WTC11 (cell line): ENCODE measurements around the gene LFNG. TPM values are rescaled to one million over a fixed set of nuclear protein-coding genes. Genes with fewer than 3 reads are reported as not detected.

Experiments
- ATAC-seq: fragments of 200-7000 bp; cut with Tn5 transposase; 2 replicates; pipeline ENCODE4 v1.10.0; 2021; ENCODE audit warnings: mild to moderate bottlenecking, moderate library complexity
- CTCF ChIA-PET: fragments of 300-600 bp; sonication (Branson Sonifier 250); formaldehyde crosslinking; loops from one replicate; lab custom pipeline; 2021; ENCODE audit warnings: antibody characterized with exemption; lab: Charles Lee
- POLR2A ChIA-PET: fragments of 350-600 bp; sonication (Branson Sonifier 250); formaldehyde crosslinking; loops from one replicate; lab custom pipeline; 2021; ENCODE audit warnings: antibody characterized with exemption; lab: Charles Lee
- DNase-seq: peaks from one replicate; pipeline ENCODE4 v3.0.0; 2021; ENCODE audit warnings: low spot score
- H3K27ac Mint-ChIP-seq: 2 replicates; pipeline ENCODE4 v1.8.0; 2021; ENCODE audit warnings: mixed read lengths
- H3K27me3 Mint-ChIP-seq: 2 replicates; pipeline ENCODE4 v1.8.0; 2021; ENCODE audit warnings: low read depth, mild to moderate bottlenecking, moderate library complexity, mixed read lengths
- H3K36me3 Mint-ChIP-seq: 2 replicates; pipeline ENCODE4 v1.8.0; 2021; ENCODE audit warnings: mixed read lengths
- H3K4me1 Mint-ChIP-seq: 2 replicates; pipeline ENCODE4 v1.8.0; 2022; ENCODE audit warnings: mixed read lengths
- H3K4me3 Mint-ChIP-seq: 2 replicates; pipeline ENCODE4 v1.8.0; 2021; ENCODE audit warnings: mild to moderate bottlenecking, moderate library complexity, mixed read lengths
- H3K9me3 Mint-ChIP-seq: 2 replicates; pipeline ENCODE4 v1.8.0; 2021; ENCODE audit warnings: mixed read lengths
- AFF4 ChIP-seq: sonication (generic); formaldehyde crosslinking; IDR thresholded peaks from 2 replicates; pipeline ENCODE4 v1.8.1; 2023; ENCODE audit warnings: mild to moderate bottlenecking, missing genetic modification reagents, borderline replicate concordance
- ATF1 ChIP-seq: sonication (generic); formaldehyde crosslinking; IDR thresholded peaks from 2 replicates; pipeline ENCODE4 v1.8.1; 2023; ENCODE audit warnings: mild to moderate bottlenecking, moderate library complexity, missing genetic modification reagents
- FOXJ3 ChIP-seq: sonication (generic); formaldehyde crosslinking; IDR thresholded peaks from 2 replicates; pipeline ENCODE4 v1.9.0; 2021; ENCODE audit warnings: missing genetic modification reagents, mild to moderate bottlenecking, borderline replicate concordance
- GRHL2 ChIP-seq: fragments of 250-450 bp; sonication (Bioruptor Pico); IDR thresholded peaks from 2 replicates; pipeline ENCODE4 v1.8.0; 2022; ENCODE audit warnings: mild to moderate bottlenecking, moderate library complexity; ENCODE audit not compliant: insufficient replicate concordance, severe bottlenecking
- JUN ChIP-seq: sonication (generic); formaldehyde crosslinking; IDR thresholded peaks from 2 replicates; pipeline ENCODE4 v1.8.0; 2023; ENCODE audit warnings: mild to moderate bottlenecking, missing genetic modification reagents
- MAX ChIP-seq: sonication (generic); formaldehyde crosslinking; IDR thresholded peaks from 2 replicates; pipeline ENCODE4 v1.8.0; 2022; ENCODE audit warnings: mild to moderate bottlenecking, missing genetic modification reagents
- MYBL2 ChIP-seq: sonication (generic); formaldehyde crosslinking; IDR thresholded peaks from 2 replicates; pipeline ENCODE4 v1.8.1; 2023; ENCODE audit warnings: mild to moderate bottlenecking, moderate library complexity, missing genetic modification reagents
- NFATC4 ChIP-seq: fragments of 250-450 bp; sonication (Bioruptor Pico); IDR thresholded peaks from 2 replicates; pipeline ENCODE4 v1.9.0; 2021; ENCODE audit warnings: mild to moderate bottlenecking
- OVOL2 ChIP-seq: fragments of 250-450 bp; sonication (Bioruptor Pico); IDR thresholded peaks from 2 replicates; pipeline ENCODE4 v1.9.0; 2021; ENCODE audit warnings: mild to moderate bottlenecking, borderline replicate concordance
- RORB ChIP-seq: fragments of 250-450 bp; sonication (Bioruptor Pico); IDR thresholded peaks from 2 replicates; pipeline ENCODE4 v1.9.0; 2021; ENCODE audit warnings: mild to moderate bottlenecking
- SP1 ChIP-seq: sonication (generic); formaldehyde crosslinking; conservative IDR thresholded peaks from 2 replicates; pipeline ENCODE4 v1.8.1; 2022; ENCODE audit warnings: missing genetic modification reagents
- TEAD1 ChIP-seq: sonication (generic); formaldehyde crosslinking; IDR thresholded peaks from 2 replicates; pipeline ENCODE4 v1.8.0; 2022; ENCODE audit warnings: mild to moderate bottlenecking, missing genetic modification reagents
- ZBTB21 ChIP-seq: sonication (generic); formaldehyde crosslinking; IDR thresholded peaks from 2 replicates; pipeline ENCODE4 v1.8.1; 2023; ENCODE audit warnings: mild to moderate bottlenecking, missing genetic modification reagents, borderline replicate concordance
- ZNF121 ChIP-seq: sonication (generic); formaldehyde crosslinking; IDR thresholded peaks from 2 replicates; pipeline ENCODE4 v1.8.0; 2023; ENCODE audit warnings: missing genetic modification reagents
- ZNF219 ChIP-seq: sonication (generic); formaldehyde crosslinking; IDR thresholded peaks from 2 replicates; pipeline ENCODE4 v1.8.0; 2023; ENCODE audit warnings: missing genetic modification reagents, mild to moderate bottlenecking, borderline replicate concordance
- ZNF423 ChIP-seq: fragments of 250-450 bp; sonication (Bioruptor Pico); IDR thresholded peaks from 2 replicates; pipeline ENCODE4 v2.1.2; 2022; ENCODE audit warnings: mild to moderate bottlenecking, moderate library complexity
- total RNA-seq: library from RNA; stranded (reverse); gene quantifications from 3 replicates; pipeline ENCODE4 v1.2.3, GENCODE V29; 2021
- TF ChIP-seq, protein P1 (sequence below): sonication (generic); formaldehyde crosslinking; IDR thresholded peaks from 2 replicates; pipeline ENCODE4 v1.8.0; 2022; ENCODE audit warnings: mild to moderate bottlenecking, missing genetic modification reagents
- TF ChIP-seq, protein P2 (sequence below): sonication (generic); formaldehyde crosslinking; IDR thresholded peaks from 2 replicates; pipeline ENCODE4 v1.8.0; 2022; ENCODE audit warnings: mild to moderate bottlenecking, missing genetic modification reagents
- TF ChIP-seq, protein P3 (sequence below): fragments of 250-450 bp; sonication (Bioruptor Pico); IDR thresholded peaks from 2 replicates; pipeline ENCODE4 v1.9.0; 2021; ENCODE audit warnings: mild to moderate bottlenecking
- TF ChIP-seq, protein P4 (sequence below): fragments of 200-600 bp; IDR thresholded peaks from 2 replicates; pipeline ENCODE4 v1.8.0; 2022; ENCODE audit warnings: antibody characterized with exemption

LFNG gene
- total RNA-seq, 1 experiment from 2014 or later = 29.4 TPM

DNA sequence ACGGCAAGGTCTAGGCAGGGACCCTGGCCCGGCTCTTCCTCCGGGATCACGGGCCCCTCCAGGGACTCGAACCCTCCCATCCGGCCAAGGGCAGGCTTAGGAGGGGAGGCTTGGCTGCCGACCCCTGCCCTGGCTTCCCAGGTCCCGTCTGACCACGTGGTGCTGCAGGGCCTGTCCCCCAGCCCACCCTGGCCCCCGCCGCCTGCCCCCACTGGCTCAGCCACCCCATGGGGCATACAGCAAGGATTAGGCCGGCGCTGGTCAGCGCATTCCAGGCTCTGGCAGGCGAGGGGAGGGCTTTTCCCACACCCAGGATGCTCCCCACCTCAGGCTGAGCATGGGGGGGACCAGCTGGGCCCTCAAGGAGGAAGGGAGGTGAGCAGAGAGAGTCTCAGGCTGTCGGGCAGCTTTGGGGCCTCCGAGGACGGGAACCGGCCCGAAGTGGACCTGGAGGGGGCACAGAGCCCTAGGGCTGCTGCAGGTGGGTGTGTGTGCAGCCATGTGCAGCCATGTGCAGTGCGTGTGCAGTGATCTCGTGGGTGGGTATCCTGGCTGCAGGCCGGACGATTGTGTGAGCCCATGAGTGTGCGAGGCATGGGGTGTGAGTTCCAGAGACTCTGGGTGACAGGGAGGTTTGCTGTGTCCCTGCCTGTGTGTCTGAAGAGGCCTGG is 42.7 kb upstream of the LFNG start (continued):
- TF ChIP-seq RORB (CRISPR knock-in tag) = no peak
- TF ChIP-seq, protein P1, sequence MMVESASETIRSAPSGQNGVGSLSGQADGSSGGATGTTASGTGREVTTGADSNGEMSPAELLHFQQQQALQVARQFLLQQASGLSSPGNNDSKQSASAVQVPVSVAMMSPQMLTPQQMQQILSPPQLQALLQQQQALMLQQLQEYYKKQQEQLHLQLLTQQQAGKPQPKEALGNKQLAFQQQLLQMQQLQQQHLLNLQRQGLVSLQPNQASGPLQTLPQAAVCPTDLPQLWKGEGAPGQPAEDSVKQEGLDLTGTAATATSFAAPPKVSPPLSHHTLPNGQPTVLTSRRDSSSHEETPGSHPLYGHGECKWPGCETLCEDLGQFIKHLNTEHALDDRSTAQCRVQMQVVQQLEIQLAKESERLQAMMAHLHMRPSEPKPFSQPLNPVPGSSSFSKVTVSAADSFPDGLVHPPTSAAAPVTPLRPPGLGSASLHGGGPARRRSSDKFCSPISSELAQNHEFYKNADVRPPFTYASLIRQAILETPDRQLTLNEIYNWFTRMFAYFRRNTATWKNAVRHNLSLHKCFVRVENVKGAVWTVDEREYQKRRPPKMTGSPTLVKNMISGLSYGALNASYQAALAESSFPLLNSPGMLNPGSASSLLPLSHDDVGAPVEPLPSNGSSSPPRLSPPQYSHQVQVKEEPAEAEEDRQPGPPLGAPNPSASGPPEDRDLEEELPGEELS (CRISPR knock-in tag) = no peak

DNA sequence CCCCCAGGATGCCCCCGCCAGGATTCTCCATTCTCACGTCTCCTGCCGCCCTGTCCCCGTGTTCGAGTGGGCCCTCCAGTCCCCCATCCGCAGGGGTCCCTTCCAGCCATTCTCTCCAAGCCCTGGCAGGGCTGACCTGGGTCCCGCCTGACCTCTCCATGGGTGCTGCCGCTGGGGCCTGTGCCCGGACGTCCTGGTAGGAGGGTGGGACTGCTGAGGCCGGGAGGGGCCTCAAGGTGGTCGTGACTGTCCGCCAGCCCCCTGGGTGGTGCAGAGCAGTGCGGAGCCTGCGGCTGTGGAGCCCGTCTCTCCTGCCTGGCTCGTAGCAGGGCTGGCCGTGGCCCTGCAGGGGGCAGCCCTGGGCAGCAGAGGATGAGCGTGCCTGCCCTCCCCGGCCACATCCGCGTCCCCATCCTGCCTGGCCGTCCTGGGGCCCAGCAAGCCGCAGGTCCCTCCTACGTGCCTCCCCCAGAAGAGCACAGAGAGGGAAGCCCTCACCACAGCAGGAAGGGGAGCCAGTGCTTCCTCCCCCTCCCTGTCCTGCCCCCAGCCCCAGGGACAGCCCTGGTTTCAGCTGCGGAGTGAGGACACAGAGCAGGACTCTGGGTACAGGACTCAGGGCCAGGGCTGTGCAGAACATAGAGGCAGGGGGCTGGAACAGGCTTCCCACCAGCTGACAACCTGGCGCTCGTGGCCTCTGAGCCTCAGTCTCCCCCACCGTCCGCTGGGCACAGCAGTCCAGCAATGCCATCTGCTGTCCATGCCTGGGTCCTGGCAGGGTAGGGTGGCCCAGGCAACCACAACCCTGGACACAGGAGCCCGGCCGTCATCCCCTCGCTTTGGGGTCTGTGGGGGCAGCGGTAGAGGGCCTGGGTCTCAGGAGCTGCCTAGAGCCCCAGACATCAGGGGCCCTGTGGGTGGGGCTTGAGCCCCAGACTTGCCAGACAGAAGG is 41.9 kb upstream of the LFNG start:
- H3K27me3 Mint-ChIP-seq = no peaks in the 10 kb centered on the region
- TF ChIP-seq ZNF423 (CRISPR knock-in tag) (0 out of 2 replicates have a peak, but pooled peaks have one; percentile 15), MAX (CRISPR knock-in tag) (peak; percentile 50; the same call in 1 of the 2 replicates), JUN (CRISPR knock-in tag) (no peak), AFF4 (CRISPR knock-in tag) (0 out of 2 replicates have a peak, but pooled peaks have one; percentile 21)
- TF ChIP-seq, protein P2, sequence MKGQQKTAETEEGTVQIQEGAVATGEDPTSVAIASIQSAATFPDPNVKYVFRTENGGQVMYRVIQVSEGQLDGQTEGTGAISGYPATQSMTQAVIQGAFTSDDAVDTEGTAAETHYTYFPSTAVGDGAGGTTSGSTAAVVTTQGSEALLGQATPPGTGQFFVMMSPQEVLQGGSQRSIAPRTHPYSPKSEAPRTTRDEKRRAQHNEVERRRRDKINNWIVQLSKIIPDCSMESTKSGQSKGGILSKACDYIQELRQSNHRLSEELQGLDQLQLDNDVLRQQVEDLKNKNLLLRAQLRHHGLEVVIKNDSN (CRISPR knock-in tag) = no peak
- TF ChIP-seq, protein P3, sequence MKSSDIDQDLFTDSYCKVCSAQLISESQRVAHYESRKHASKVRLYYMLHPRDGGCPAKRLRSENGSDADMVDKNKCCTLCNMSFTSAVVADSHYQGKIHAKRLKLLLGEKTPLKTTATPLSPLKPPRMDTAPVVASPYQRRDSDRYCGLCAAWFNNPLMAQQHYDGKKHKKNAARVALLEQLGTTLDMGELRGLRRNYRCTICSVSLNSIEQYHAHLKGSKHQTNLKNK (CRISPR knock-in tag) = no peak
- TF ChIP-seq, protein P4, sequence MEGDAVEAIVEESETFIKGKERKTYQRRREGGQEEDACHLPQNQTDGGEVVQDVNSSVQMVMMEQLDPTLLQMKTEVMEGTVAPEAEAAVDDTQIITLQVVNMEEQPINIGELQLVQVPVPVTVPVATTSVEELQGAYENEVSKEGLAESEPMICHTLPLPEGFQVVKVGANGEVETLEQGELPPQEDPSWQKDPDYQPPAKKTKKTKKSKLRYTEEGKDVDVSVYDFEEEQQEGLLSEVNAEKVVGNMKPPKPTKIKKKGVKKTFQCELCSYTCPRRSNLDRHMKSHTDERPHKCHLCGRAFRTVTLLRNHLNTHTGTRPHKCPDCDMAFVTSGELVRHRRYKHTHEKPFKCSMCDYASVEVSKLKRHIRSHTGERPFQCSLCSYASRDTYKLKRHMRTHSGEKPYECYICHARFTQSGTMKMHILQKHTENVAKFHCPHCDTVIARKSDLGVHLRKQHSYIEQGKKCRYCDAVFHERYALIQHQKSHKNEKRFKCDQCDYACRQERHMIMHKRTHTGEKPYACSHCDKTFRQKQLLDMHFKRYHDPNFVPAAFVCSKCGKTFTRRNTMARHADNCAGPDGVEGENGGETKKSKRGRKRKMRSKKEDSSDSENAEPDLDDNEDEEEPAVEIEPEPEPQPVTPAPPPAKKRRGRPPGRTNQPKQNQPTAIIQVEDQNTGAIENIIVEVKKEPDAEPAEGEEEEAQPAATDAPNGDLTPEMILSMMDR = peak; percentile 45
- TF ChIP-seq, all 79 proteins: peak for 4
- Mint-ChIP-seq H3K27ac (no peak overlapping the region), H3K9me3 (peaks cover 1% of the 10 kb centered on the region; the same call in 1 of the 2 replicates), H3K36me3 (no peaks in the 10 kb centered on the region), H3K4me1 (peaks cover 16% of the 10 kb centered on the region), H3K4me3 (no peak overlapping the region)
- CTCF ChIA-PET = interaction anchor here (0.9 to 5.0 kb wide), 11 partner anchors 8 to 232 kb away, joined by 3 to 34 read pairs (median 5); no protein-coding TSS in a partner anchor
- ATAC-seq (peak; percentile 86), DNase-seq (peak; percentile 74)
- POLR2A ChIA-PET = interaction anchor here (0.5 kb wide), 1 partner anchor 148 kb away, joined by 4 read pairs; no protein-coding TSS in a partner anchor

- H3K4me1 Mint-ChIP-seq = peaks cover 16% of the 10 kb centered on the region
- H3K4me3 Mint-ChIP-seq = no peak overlapping the region
- ChIA-PET CTCF (interaction anchor here (0.5 to 5.0 kb wide), 12 partner anchors 9 to 232 kb away, joined by 3 to 34 read pairs (median 4); no protein-coding TSS in a partner anchor), POLR2A (interaction anchor here (0.5 kb wide), 1 partner anchor 147 kb away, joined by 4 read pairs; no protein-coding TSS in a partner anchor)
- H3K27ac Mint-ChIP-seq = no peak overlapping the region
- DNase-seq = no peak
- no peaks in the 10 kb centered on the region for H3K27me3 Mint-ChIP-seq
- ATAC-seq = no peak
- H3K36me3 Mint-ChIP-seq = no peaks in the 10 kb centered on the region
- peaks cover 7% of the 10 kb centered on the region; the same call in 1 of the 2 replicates for H3K9me3 Mint-ChIP-seq
- TF ChIP-seq GRHL2 = no peak
- no peak for TF ChIP-seq SP1 (CRISPR knock-in tag)
- no peak for TF ChIP-seq ZNF121 (CRISPR knock-in tag)
- TF ChIP-seq OVOL2 = no peak
- TF ChIP-seq TEAD1 (CRISPR knock-in tag) = no peak
- no peak for TF ChIP-seq NFATC4
- TF ChIP-seq ZNF219 = no peak
- no peak for TF ChIP-seq FOXJ3 (CRISPR knock-in tag)
- TF ChIP-seq MYBL2 = no peak
- TF ChIP-seq MAX (CRISPR knock-in tag) = no peak
- no peak for TF ChIP-seq ATF1
- TF ChIP-seq ZBTB21 (CRISPR knock-in tag) = no peak
Measured at GRCh38 chr7:2478399-2478785, 41.2 kb upstream of the LFNG start.
